C4-2B (cell line): ENCODE measurements around the gene MFAP4.

Experiments
- CTCF ChIP-seq: fragments of 450-650 bp; conservative IDR thresholded peaks from 2 replicates; pipeline ENCODE4 v1.5.1; 2017; ENCODE audit warnings: mild to moderate bottlenecking
- ZFX ChIP-seq: fragments of 450-650 bp; IDR thresholded peaks from 2 replicates; pipeline ENCODE4 v1.6.1; 2017

GRCh38 chr17:19433255-19433654, 46.3 kb upstream of the MFAP4 start:
- TF ChIP-seq CTCF (no peak), ZFX (no peak)
